ENCODE results near the gene TCAF1.

TCAF1 gene

GRCh38 chr7:143901668-143902331 lies at the start of gene TCAF1:
TSS of gene TCAF1 (minus strand) at chr7:143902176. CDS start at chr7:143876608, 25,568 bp downstream.
- DNase-seq: peak; percentile 68 to 70

- DNase-seq: no peak
Observed at GRCh38 chr7:143948733-143949132, 46.8 kb upstream of the TCAF1 start.

- no peak for DNase-seq
Observed at GRCh38 chr7:143947111-143947510, 45.1 kb upstream of the TCAF1 start.

GRCh38 chr7:143945423-143945822 lies 43.4 kb upstream of the TCAF1 start:
- DNase-seq: no peak

- no peak for DNase-seq
Observed at GRCh38 chr7:143938379-143939243, 36.6 kb upstream of the TCAF1 start.

- no peak for DNase-seq
Observed at GRCh38 chr7:143936087-143937009, 34.4 kb upstream of the TCAF1 start.

- DNase-seq: no peak
Observed at GRCh38 chr7:143934526-143935325, 32.8 kb upstream of the TCAF1 start, which contains the start of gene OR2F2. TSS of gene OR2F2 (plus strand) at chr7:143935233. CDS start at chr7:143935233, 0 bp downstream.

GRCh38 chr7:143931739-143932138 lies 29.8 kb upstream of the TCAF1 start:
- no peak for DNase-seq

GRCh38 chr7:143929224-143929920 lies 27.4 kb upstream of the TCAF1 start:
- no peak for DNase-seq

- DNase-seq: no peak
Observed at GRCh38 chr7:143924851-143925250, 22.9 kb upstream of the TCAF1 start.

GRCh38 chr7:143914938-143915652 lies 13.1 kb upstream of the TCAF1 start:
- no peak for DNase-seq

GRCh38 chr7:143913945-143914615 lies 12.1 kb upstream of the TCAF1 start:
- no peak for DNase-seq

- DNase-seq: no peak
Observed at GRCh38 chr7:143910473-143911248, 8.7 kb upstream of the TCAF1 start.

GRCh38 chr7:143909863-143910262 lies 7.9 kb upstream of the TCAF1 start:
- DNase-seq: no peak

- no peak for DNase-seq
Observed at GRCh38 chr7:143908120-143908519, 6.1 kb upstream of the TCAF1 start.

GRCh38 chr7:143906895-143907294 lies 4.9 kb upstream of the TCAF1 start:
- DNase-seq: no peak

GRCh38 chr7:143906151-143906550 lies 4.2 kb upstream of the TCAF1 start:
- no peak for DNase-seq

GRCh38 chr7:143905509-143905908 lies 3.5 kb upstream of the TCAF1 start:
- no peak for DNase-seq

- no peak for DNase-seq
Observed at GRCh38 chr7:143902332-143902899, 440 bp upstream of the TCAF1 start.
